NCI-H226 (cell line): Measurements from ENCODE around the gene C3orf20.

ENCODE experiments used
- DNase-seq: peaks from one replicate; pipeline ENCODE4 v3.0.0-alpha.2; 2015

Gene C3orf20

DNA sequence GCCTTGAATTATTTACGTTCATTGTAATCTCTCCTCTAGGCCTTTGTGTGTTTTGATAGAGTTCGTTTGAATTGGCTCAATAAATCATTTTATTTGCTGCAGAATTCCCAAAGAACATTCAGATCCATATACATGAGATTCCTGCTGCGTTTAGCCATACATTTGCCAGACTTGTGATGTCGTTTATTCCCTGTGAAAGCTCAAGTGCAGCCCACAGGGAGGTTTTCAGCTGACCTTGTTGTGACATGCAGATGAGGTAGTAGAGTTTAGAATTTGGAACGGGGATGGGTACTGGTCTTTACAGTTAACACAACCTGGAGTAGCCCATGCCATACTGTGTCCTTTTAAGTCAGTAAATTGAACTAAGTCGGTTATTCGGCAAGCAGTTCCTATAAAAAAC is at the start of gene C3orf20:
Gene C3orf20 (plus strand): TSS at position 301 of the 400 bp plus-strand sequence. CDS start 7,573 bp downstream, outside the sequence.
- DNase-seq, result no peak

DNA sequence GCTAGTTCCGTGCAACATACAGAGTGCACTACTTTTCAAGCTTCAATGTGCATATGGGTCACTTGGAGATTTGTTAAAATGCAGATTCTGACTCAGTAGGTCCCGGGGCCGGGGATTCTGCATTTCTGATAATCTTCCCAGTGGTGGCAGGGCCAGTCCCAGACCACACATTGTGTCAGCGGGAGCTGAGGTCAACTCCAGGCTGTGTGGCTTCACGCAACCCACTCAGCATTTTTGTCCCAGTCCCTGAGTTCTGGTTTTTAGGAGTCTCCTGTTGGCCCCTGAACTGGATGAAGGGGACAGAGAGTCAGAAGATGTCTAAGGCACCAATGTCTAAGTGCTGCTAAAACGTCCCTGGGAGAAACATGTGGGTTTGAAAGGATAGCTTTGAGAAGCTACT is 49.5 kb upstream of the C3orf20 start:
- DNase-seq, result no peak

DNA sequence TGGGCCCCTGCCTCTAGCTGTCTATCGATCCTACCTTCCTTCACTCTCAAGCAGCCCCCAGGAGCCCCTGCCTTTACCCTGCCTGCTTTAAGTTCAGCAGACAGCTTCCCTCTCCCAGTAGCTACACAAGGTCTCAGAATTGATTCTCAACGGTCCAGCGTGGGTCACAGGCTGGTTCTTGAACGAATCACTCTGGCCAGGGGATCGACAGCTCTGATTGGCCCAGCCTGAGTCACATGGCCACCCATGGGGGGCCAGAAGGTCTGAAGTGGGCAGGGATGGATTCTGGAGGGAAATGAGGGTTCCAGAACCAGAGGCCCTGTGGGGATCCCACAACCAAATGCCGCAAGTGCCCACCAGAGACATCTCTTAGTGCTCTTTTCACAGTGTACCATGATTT is 47.1 kb upstream of the C3orf20 start:
- no peak for DNase-seq

- DNase-seq, result no peak
Observed at GRCh38 chr3:14628406-14628805, 46.5 kb upstream of the C3orf20 start.

- DNase-seq, result no peak
Observed at GRCh38 chr3:14630404-14631100, 44.4 kb upstream of the C3orf20 start.

- DNase-seq, result no peak
Observed at GRCh38 chr3:14631101-14631497, 43.8 kb upstream of the C3orf20 start.

GRCh38 chr3:14631687-14632441 is 43.1 kb upstream of the C3orf20 start:
- DNase-seq, result no peak

DNA sequence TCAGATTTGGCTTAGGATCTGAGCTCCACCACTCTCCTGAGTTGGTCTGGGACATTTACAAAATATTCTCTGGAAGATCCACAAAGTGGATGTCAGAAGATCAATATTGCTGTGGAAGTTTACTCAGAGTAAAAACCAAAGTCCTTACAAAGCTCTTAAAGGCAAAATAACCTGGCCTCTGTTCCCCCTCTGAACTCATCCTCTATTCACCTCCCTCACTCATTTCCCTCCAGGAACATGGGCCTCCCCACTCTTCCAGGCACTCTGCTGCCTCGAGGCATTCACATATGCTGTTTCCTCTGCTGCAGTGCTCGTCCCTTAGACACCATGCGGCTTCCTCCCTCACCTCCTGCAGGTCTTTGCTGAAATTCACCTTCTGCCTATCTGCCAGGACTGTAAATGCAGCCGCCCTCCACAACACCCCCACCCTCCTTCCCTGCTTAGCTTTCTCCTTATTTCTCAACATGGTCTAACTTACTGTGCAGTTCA is 42.5 kb upstream of the C3orf20 start:
- no peak for DNase-seq

DNA sequence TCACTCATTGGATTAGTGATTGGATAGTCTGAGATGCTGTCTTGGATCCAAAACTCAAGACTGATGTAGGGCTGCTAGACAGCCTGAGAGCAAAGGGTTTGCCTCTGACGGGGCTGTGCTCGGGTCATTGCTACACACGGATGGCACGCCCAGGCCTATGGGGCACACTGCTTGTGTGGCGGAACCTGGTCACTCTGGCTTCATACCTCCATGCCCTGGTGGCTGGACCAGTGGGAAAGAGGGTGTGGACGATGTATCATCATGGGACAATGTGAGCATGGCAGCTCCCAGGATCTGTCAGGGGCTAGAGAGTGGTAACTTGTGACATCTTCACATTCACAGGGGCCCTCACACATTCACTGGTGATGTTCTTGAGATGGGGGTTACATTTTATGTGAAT is 41.5 kb upstream of the C3orf20 start:
- DNase-seq, result no peak

- no peak for DNase-seq
Observed at GRCh38 chr3:14633819-14634424, 41.0 kb upstream of the C3orf20 start.

DNA sequence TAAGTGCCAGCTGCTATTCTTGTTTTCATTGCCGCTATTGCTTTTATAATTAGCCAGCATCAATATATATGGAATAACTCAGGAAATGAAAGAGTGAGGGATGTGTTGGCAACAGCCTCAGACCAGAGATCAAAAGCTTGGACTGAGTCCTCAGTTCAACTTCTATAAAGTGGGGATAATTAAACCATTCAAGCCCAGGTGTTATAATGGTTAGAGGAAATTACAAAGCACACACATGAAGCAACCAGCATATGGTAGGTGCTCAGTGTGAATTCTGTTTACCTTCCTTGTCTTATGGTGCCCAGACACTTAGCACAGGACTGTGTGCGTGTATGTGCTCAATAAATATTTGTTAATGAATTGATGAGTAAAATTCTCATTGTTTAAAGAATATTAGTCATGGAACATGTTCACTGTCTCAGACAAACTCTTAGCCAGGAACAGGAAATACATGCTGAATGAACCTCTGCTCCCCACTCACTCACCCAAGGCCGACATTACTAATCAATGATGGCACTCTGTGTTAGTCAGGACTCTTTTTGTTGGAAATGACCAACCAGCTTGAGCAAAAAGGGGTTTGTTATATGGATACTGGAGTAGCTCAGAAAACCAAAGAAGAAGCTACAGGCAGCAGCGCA is 40.1 kb upstream of the C3orf20 start:
- DNase-seq, result no peak

DNA sequence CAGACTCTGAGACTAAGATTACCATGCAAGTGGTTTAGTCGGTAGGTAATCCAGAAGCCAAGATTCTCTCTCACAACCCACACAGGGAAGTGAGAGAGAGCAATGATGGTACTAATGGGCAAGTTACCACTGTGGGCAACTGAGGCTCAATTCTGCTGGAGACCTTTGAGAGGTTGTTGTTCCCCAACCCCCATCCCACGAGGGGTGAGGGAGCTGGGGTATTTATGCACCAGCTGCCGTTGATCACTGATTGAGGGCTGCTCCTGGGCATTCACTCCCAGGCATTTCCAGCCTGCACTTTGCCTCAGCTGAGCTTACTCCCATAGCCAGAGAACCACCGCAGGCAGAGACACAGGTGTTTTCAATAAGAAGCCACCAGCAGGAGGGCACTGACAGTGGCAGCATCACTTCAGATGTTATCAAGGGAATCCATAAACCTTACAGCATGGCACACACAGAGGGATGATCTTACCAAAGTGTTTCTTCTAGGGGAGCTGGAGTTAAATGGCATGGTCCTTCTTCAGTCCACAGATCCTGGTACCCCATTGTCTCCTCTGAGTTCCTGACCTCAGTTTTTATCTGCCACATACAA is 38.3 kb upstream of the C3orf20 start:
- DNase-seq, result no peak

DNA sequence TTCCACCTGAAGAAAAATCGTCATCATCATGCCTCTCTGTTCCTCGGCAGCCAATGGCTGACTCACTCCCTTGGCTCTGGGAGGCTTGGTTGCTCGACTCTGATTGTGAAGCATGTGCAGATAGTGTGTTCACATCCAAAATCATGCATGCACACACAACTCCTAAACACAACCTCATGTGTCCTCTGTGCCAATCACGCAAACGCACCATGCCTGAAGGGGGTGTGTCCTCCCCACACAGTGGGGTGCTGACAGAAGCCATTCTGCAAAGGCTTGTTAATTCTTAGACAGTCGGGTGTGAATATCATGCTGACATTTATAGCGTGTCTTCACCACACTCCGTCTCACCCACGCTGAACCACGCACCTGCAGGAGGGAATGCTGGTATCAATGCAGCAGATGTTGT is 34.8 kb upstream of the C3orf20 start:
- DNase-seq, result peak; percentile 39

GRCh38 chr3:14640734-14641133 is 34.2 kb upstream of the C3orf20 start:
- no peak for DNase-seq

DNA sequence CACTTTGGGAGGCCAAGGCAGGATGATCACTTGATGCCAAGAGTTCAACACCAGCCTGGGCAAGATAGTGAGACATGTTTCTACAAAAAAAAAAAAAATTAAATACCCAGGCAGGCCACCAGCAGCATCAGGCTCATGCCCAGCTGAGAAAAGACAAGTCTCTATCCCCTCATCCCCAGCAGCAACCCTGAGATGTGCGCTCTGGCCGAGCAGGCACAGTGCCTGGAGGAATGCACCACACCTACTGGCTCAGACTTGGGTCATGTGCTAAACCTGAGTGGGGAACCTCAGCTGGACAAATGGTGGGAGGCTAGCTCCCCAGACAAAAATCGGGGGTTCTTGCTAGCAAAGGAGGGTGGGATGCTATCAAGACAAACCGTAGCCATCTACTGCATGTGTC is 33.6 kb upstream of the C3orf20 start:
- no peak for DNase-seq

DNA sequence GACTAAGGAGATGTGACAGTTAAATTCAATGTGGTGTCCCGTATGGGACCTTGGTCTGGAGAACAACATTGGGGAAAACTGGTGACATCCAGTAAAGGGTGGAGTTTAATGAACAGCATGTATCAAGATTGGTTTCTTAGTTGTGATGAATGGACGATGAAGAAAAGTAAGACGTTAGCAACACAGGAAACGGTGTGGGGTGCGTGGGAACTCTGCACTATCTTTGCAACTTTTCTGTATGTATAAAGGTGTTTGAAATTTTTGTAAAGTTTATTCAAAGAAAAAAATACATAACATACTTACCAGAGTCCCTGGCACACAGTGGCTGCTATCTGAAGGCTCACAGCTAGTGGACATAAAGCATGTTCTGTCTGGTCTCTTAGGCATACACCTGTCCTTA is 29.5 kb upstream of the C3orf20 start:
- DNase-seq, result no peak

GRCh38 chr3:14646131-14646573 is 28.8 kb upstream of the C3orf20 start:
- no peak for DNase-seq

- no peak for DNase-seq
Observed at GRCh38 chr3:14646589-14647413, 28.1 kb upstream of the C3orf20 start.

GRCh38 chr3:14647976-14648955 is 26.7 kb upstream of the C3orf20 start:
- DNase-seq, result no peak

GRCh38 chr3:14649466-14649865 is 25.5 kb upstream of the C3orf20 start:
- no peak for DNase-seq

- DNase-seq, result no peak
Observed at GRCh38 chr3:14650193-14650592, 24.7 kb upstream of the C3orf20 start.
